GM18907 (cell line): Measurements from ENCODE around the gene DNAJC15.

Source experiments
- ATAC-seq: cut with Tn5 transposase; IDR thresholded peaks from one replicate; pipeline ENCODE4 v1.9.1; 2021; ENCODE audit warnings: mild to moderate bottlenecking, moderate library complexity; ENCODE audit not compliant: unreplicated experiment

DNAJC15 gene

DNA sequence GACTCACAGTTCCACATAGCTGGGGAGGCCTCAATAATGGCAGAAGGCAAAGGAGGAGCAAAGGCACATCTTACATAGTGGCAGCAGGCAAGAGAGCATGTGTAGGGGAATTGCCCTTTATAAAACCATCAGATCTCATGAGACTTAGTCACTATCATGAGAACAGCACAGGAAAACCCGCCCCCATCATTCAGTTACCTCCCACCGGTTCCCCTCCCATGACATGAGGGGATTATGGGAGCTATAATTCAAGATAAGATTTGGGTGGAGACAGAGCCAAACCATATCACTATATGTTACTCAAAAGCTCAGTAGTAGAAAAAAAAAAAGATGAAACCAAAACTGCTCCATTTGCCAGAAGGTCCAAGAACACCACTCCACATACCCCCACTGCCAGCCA is 58.5 kb downstream of the DNAJC15 start:
- no peak for ATAC-seq

DNA sequence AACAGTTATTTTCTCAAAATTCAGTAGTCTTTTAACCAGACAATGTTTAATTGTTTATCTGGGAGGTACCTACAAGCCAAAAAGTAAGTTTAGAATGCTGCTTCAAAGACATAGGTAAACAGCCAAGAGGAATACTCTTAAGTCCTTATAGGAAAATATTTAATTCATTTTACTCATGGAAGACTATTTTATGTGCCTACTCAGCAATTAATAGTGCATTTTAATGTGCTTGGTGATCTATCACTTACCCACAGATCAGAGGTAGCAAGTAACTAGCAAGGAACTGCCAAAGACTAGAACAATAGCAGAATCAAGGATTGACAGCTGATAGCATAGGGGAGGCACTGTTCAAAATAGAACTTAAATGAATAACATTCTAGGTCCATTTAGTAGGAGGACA is 60.4 kb downstream of the DNAJC15 start:
- no peak for ATAC-seq

DNA sequence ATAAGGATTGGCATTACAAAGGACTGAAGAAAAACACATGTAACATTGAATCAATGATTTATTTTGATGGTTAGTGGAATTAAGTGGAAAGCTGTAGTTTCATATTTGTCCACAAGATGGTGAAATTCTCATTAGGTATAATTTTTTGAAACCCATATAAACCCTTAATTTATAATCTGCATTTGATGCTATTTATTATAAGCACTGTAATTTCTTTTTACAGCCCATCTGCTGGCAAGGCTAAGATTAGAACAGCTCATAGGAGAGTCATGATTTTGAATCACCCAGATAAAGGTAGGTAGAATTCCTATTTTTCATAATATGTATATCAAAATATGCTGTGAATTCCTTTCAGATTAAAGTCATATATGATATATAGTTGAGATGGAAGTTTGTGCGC is 62.2 kb downstream of the DNAJC15 start:
- no peak for ATAC-seq

GRCh38 chr13:43086181-43086580 is 62.8 kb downstream of the DNAJC15 start:
- no peak for ATAC-seq

GRCh38 chr13:43088093-43088511 is 64.7 kb downstream of the DNAJC15 start:
- peak; percentile 63 for ATAC-seq

DNA sequence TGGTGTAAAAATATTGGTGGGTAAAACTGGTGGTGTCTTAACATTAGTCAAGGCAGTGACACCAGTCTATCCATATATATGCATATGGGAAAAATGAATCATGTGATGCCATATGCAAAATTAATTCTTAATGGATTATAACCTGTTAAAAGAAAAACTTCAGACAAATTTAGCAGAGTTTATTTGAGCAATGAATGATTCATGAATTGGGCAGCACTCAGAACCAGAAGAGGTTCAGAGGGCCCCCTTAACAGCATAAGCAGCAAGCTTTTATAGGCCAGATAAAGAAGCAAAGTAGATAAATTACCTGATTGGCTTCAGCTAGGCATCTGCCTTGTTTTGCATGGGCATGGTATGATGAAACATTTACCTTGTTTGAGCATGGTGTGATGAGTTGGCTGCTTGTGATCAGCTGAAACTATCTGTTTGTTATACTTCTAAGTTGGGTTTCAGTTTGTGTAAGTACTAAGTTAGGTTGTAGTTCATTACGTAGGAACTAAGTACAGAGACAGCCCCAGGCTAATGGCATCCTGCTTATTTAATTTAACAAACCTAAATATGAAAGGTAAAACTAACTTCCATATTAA is 66.6 kb downstream of the DNAJC15 start:
- ATAC-seq = no peak

DNA sequence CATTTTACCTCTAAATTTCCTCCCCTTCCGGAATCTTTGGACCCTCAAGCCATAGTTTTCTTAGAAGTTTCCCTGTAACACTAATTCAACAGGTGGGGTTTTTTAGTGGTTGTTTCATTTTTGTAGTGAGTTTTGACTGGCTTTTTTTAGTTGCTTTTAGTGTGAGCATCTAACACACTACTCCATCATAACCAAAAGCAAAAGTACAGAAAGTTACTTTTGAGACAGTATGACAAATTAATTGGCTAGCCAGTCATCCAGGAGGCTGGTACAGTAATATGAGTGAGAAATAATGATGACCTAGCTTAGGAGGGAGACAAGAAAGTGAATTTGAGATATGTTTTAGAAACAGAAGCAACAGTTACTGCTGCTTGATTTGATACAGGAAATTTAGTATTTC is 71.5 kb downstream of the DNAJC15 start:
- ATAC-seq = peak; percentile 86

DNA sequence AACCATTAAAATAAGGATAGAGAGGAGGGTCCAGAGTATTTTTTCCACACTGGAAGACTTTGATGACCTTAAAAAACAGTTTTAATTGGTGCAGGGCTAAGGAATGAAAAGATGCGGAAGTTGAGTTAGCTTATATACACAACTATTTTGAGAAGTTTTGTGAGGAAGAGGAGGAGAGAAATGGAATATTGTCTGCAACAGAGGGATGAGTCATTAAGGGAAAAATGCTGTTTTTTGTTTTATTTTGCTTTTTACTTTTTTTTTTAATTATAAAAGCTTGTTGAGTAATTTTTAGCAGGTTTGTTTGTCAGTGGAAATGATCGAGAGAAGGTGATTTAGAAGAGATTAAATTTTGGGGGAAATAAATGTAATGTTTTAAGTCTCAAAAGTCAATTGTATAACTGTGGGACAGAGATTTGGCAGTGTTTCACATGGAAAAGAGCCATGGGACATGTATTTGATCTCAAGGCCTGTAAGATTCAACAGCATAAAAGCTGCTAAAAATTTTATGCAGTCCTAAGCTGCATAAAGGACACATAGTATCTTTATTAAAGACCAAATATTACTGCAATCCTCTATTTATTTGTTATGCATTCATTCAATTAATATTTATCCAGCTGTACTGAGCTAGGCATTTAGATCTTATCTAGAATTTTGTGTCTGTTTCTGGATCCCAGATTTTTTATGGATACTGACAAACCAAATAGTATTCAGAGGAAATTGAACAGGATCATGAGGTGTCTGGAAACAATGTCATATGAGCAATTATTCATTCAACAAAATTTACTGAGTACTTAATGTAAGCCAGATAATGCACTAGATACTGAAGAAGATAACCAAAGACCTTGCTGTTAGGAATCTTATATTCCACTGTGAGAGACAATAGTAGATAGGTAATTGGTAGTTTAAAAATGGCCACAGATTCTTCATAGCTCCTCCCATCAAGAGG is 72.7 kb downstream of the DNAJC15 start:
- no peak for ATAC-seq

DNA sequence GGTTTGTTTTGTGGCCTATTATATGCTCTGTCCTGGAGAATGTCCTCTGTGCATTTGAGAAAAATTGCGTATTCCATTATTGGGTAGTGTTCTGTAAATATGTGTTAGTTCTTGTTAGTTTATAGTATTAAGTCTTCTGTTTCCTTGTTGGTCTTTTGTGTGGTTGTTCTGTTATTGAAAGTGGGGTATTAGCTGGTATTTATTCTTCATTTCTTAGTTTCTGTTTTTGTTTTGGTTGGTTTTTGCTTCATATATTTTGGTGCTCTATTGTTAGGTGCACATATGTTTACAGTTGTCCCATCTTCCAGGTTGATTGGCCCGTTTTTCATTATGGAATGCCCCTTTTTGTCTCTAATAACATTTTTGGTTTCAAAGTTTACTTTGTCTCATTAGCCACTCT is 77.3 kb downstream of the DNAJC15 start:
- no peak for ATAC-seq

GRCh38 chr13:43102304-43102703 is 78.9 kb downstream of the DNAJC15 start:
- ATAC-seq = no peak

- ATAC-seq = no peak
Observed at GRCh38 chr13:43107780-43108179, 84.4 kb downstream of the DNAJC15 start.

GRCh38 chr13:43110036-43110435 is 86.7 kb downstream of the DNAJC15 start:
- no peak for ATAC-seq

DNA sequence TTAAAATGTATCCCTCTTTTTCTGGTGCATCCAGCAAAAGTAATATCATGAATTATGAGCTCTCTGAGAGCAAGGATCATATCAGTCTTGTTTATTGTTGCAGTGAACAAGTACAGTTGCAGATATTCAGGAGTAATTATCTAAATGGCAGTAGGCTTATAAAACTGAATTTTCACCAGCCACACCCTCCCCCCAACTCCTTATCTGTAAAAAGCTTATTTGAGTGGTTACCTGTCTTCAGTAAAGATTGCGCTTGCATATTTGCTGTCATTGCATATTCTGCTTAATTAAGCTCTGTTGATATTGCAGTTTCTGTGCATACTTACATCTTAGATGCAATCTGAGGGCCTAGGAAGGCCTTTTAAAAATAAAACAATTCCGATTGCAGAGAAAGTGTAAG is 87.3 kb downstream of the DNAJC15 start:
- no peak for ATAC-seq

GRCh38 chr13:43111559-43112400 is 88.4 kb downstream of the DNAJC15 start:
- ATAC-seq = no peak

GRCh38 chr13:43113603-43114002 is 90.2 kb downstream of the DNAJC15 start:
- ATAC-seq = no peak

DNA sequence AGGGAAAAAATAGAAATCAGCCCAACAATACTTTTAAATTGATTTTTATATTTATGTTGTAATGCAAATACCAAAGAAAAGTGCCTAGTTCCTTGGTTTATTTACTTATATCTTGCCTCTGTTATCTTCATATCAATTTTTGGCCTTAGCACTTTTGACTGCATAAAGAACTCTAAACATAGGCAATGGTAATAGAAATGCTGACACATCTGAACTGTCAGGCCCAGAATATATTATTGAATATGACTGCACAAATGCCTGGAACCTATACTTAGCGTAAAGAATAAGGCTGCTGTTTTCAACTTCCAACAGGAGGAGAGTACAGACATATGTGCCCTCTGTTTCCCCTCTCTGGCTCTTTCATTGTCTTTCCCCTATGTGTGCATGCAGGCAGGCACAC is 91.1 kb downstream of the DNAJC15 start:
- ATAC-seq = no peak

DNA sequence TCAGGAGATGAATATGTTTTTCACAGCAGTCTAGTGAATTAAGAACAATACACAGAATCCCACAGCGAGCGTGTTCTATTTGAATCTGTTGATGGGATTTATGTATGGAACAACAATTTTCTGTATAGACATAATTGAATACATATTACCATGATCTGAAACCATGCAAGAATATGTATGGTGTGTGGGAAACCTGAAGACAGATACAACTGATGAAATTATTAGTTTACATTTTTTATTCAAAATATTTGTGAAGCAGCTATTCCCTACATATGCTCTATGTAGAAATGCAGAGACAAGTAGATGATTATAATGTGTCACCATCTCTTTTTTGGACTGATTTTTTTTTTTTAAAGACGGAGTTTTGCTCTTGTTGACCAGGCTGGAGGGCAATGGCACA is 91.8 kb downstream of the DNAJC15 start:
- ATAC-seq = no peak

DNA sequence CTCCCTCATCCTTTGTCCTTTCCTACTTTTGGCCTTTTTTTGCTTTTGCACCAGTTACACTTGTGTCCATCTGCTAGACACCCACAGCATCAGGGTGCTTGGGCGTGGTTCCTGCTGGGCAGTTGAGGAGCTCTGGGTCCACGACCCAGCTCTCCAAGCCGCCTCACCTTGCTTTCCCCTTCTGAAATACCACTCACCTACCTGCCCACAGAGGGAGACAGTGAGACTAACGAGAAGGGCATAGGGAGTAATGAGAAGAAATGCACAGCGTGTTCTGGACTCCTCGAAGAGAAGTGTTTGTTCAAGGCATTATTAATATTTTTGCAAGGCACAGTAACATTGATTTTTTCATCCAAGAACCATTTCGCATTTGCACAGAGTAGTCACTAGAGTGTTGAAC is 92.9 kb downstream of the DNAJC15 start:
- no peak for ATAC-seq

DNA sequence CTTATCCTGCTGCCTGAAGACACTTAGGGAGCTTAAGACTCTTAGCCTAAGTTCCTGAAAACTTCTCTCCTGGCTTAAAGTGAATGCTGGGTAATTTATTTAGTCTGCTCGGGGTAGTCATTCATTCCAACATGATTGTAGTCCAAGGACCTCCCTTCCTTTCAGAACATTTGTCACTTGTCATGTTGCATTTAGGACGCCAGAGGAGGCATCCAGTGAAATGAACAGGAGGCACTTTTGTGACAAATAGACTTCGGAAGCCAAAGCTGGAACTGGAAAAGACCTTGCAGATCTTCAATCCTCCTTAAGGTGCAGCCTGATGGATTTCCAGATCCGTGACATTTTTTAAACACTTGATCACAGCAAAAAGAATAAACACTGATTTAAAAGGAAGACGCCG is 95.1 kb downstream of the DNAJC15 start:
- no peak for ATAC-seq

DNA sequence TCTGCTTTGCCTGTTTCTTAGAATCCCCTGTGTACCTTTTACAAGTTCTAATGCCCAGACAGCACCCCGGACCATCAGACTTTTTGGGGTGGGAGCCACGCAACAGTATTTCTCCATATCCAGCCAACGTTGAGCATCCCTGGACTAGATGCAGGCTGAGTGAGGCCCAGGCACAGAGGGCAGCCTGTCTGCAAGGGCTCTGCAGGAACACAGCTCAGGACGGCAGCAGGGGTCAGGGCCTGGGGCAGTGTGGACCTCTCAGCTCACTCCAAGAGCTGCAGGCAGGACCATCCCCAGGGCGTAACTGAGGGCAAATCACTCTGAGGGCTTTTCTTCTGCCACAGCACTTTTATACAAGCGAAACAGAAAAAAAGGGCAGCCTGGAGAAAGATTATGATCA is 95.8 kb downstream of the DNAJC15 start:
- ATAC-seq = no peak

DNA sequence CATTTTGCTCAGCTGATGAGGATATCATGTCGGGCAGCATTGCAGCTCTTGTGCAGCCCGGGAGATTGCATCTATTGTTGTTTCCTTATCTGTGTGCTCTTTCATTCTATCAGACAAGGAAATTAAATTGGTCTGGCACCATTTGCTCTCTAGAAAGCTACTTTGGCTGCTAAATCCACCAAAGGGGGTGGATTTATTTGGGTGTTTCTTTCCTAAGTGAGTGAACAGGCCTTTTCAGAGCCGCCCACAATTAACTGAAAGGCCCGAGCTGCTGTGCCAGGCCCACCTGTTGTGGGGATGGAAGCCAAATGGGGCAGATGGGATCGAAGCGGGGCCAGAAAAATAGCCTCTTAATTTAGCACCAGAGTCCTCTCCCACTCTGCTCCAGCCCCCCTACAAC is 99.4 kb downstream of the DNAJC15 start:
- no peak for ATAC-seq

GRCh38 chr13:43123856-43124255 is 100.5 kb downstream of the DNAJC15 start:
- no peak for ATAC-seq
